Measurements from ENCODE around the gene CAMTA1. TPM values are rescaled to one million over a fixed set of nuclear protein-coding genes. Genes with fewer than 3 reads are reported as not detected.

CAMTA1 gene
- total and polyA plus RNA-seq, 2 experiments from 2014 or later: 89.0 to 145 TPM

GRCh38 chr1:7128293-7128692 lies 343.0 kb downstream of the CAMTA1 start:
- H3K4me3 ChIP-seq: no peak overlapping the region
- no peaks in the 10 kb centered on the region for H3K9me3 ChIP-seq (ENCODE audit: low read depth)
- 83% methylated on average over 2 of the region's 2 CpGs for WGBS (ENCODE audit: low lambda C conversion rate, missing lambda C conversion rate)
- H3K4me1 ChIP-seq (ENCODE audit: insufficient read depth): no peaks in the 10 kb centered on the region
- no peaks in the 10 kb centered on the region for H3K9me2 ChIP-seq (replicated peaks; ENCODE audit: insufficient read depth)
- no peak overlapping the region for H2AFZ ChIP-seq
- no peak for DNase-seq (ENCODE audit: low spot score)
- no peak overlapping the region for H3K27ac ChIP-seq
- TF ChIP-seq, protein P1, sequence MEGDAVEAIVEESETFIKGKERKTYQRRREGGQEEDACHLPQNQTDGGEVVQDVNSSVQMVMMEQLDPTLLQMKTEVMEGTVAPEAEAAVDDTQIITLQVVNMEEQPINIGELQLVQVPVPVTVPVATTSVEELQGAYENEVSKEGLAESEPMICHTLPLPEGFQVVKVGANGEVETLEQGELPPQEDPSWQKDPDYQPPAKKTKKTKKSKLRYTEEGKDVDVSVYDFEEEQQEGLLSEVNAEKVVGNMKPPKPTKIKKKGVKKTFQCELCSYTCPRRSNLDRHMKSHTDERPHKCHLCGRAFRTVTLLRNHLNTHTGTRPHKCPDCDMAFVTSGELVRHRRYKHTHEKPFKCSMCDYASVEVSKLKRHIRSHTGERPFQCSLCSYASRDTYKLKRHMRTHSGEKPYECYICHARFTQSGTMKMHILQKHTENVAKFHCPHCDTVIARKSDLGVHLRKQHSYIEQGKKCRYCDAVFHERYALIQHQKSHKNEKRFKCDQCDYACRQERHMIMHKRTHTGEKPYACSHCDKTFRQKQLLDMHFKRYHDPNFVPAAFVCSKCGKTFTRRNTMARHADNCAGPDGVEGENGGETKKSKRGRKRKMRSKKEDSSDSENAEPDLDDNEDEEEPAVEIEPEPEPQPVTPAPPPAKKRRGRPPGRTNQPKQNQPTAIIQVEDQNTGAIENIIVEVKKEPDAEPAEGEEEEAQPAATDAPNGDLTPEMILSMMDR (IDR thresholded peaks at IDR 0.05; ENCODE audit: poor library complexity): no peak
- no peaks in the 10 kb centered on the region for H3K36me3 ChIP-seq (replicated peaks; ENCODE audit: insufficient read depth, low read depth)
- no peaks in the 10 kb centered on the region for H3K27me3 ChIP-seq
- no peak overlapping the region for H3K4me2 ChIP-seq
- no peaks in the 10 kb centered on the region for H3K79me2 ChIP-seq
- H4K20me1 ChIP-seq (ENCODE audit: insufficient read depth, poor library complexity, severe bottlenecking): no peaks in the 10 kb centered on the region

DNA sequence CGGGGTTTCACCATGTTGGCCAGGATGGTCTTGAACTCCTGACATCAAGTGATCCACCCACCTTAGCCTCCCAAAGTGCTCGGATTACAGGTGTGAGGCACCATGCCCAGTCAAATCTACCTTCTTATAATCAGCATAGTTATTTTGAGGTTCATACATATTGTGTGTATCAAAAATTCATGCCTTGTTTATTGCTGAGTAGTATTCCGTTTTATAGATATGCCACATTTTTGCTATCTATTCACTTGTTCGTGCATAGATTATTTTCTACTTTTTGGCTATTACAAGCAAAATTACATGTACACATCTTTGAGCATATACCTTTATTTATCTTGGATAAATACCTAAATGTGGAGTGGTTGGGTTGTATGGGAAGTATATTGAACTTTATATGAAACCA lies 344.9 kb downstream of the CAMTA1 start:
- no peaks in the 10 kb centered on the region for H3K9me2 ChIP-seq (replicated peaks; ENCODE audit: insufficient read depth)
- H3K27me3 ChIP-seq: no peaks in the 10 kb centered on the region
- no peaks in the 10 kb centered on the region for H3K79me2 ChIP-seq
- no peak for DNase-seq (ENCODE audit: low spot score)
- H3K27ac ChIP-seq: no peak overlapping the region
- H2AFZ ChIP-seq: no peak overlapping the region
- no peaks in the 10 kb centered on the region for H4K20me1 ChIP-seq (ENCODE audit: insufficient read depth, poor library complexity, severe bottlenecking)
- no peak overlapping the region for H3K4me3 ChIP-seq
- TF ChIP-seq, protein P1 (IDR thresholded peaks at IDR 0.05; ENCODE audit: poor library complexity): no peak
- no peak for TF ChIP-seq EZH2 (IDR thresholded peaks at IDR 0.05; ENCODE audit: borderline replicate concordance)
- TF ChIP-seq EZH2phosphoT487 (IDR thresholded peaks at IDR 0.05; ENCODE audit: low read depth, severe bottlenecking, unreplicated experiment): no peak
- no peaks in the 10 kb centered on the region for H3K36me3 ChIP-seq (replicated peaks; ENCODE audit: insufficient read depth, low read depth)
- H3K4me1 ChIP-seq (ENCODE audit: insufficient read depth): no peaks in the 10 kb centered on the region
- H3K4me2 ChIP-seq: no peak overlapping the region
- 96% methylated on average over 4 of the region's 4 CpGs for WGBS (ENCODE audit: low lambda C conversion rate, missing lambda C conversion rate)
- no peaks in the 10 kb centered on the region for H3K9me3 ChIP-seq (ENCODE audit: low read depth)

DNA sequence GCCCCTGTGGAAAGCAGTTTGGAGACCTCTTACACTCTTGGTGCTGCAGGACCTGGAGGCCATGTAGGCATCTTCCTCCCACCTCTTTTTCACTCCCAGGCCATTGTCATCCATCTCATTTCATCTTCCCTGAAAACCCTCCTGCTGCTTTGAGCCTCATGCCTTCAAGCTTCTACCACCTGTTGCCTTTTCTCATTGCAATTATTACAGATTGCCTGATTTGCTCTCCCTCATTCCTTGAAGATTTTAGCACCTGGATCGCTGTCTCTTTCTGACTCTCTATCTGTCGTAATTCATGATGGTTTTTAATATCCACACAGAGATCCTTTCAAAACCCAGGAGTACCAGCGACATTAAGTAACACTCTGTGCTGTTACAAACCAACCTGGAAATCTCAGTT lies 350.2 kb downstream of the CAMTA1 start:
- Histone ChIP-seq H3K4me2 (no peak overlapping the region), H3K79me2 (no peaks in the 10 kb centered on the region), H3K27ac (no peak overlapping the region), H3K9me3 (ENCODE audit: low read depth) (no peaks in the 10 kb centered on the region), H3K27me3 (no peaks in the 10 kb centered on the region), H2AFZ (no peak overlapping the region), H4K20me1 (ENCODE audit: insufficient read depth, poor library complexity, severe bottlenecking) (no peaks in the 10 kb centered on the region), H3K9me2 (replicated peaks; ENCODE audit: insufficient read depth) (no peaks in the 10 kb centered on the region), H3K36me3 (replicated peaks; ENCODE audit: insufficient read depth, low read depth) (no peaks in the 10 kb centered on the region), H3K4me3 (no peak overlapping the region), H3K4me1 (ENCODE audit: insufficient read depth) (no peaks in the 10 kb centered on the region)
- 94% methylated on average over 3 of the region's 3 CpGs for WGBS (ENCODE audit: low lambda C conversion rate, missing lambda C conversion rate)
- DNase-seq (ENCODE audit: low spot score): no peak
- TF ChIP-seq, protein P1 (IDR thresholded peaks at IDR 0.05; ENCODE audit: poor library complexity): no peak
- TF ChIP-seq EZH2phosphoT487 (IDR thresholded peaks at IDR 0.05; ENCODE audit: low read depth, severe bottlenecking, unreplicated experiment): no peak
- no peak for TF ChIP-seq EZH2 (IDR thresholded peaks at IDR 0.05; ENCODE audit: borderline replicate concordance)

Measured in hepatocyte (in vitro differentiated cells).